Spleen (tissue), 11 donors: ENCODE data around the gene ARL13A. TPM values are rescaled to one million over a fixed set of nuclear protein-coding genes. Genes with fewer than 3 reads are reported as not detected.
"Not testable (repeated sequence)": the region's sequence is repeated elsewhere in the genome, so short reads cannot be mapped to it uniquely, and the experiment has no call there.

Experiments used
- DNase-seq: peaks from one replicate; pipeline ENCODE4 v3.0.0-alpha.2; 2020
- H3K27ac ChIP-seq, 8 donors: fragments of 200-600 bp; sonication (generic) in 7 of 8; 1 replicate in 4 of 8; 2 replicates in 4 of 8; pipeline versions ENCODE4 v1.5.0 to v1.8.0; 2016 to 2021; ENCODE audit warnings: inconsistent platforms in 4 of 8, mild to moderate bottlenecking in 4 of 8, moderate library complexity in 1 of 8
- H3K27me3 ChIP-seq, 7 donors: fragments of 200-600 bp; sonication (generic) in 6 of 7; replicated peaks in 1 of 7; 1 replicate in 4 of 7; 2 replicates in 3 of 7; pipeline versions ENCODE4 v1.5.0 to v1.8.0; 2016 to 2021; ENCODE audit warnings: inconsistent platforms in 3 of 7, mild to moderate bottlenecking in 1 of 7
- H3K36me3 ChIP-seq, 6 donors: fragments of 200-600 bp; sonication (generic) in 5 of 6; 1 replicate in 4 of 6; 2 replicates in 2 of 6; pipeline versions ENCODE4 v1.5.0 to v1.8.0; 2016 to 2021; ENCODE audit warnings: inconsistent platforms in 2 of 6
- H3K4me1 ChIP-seq, 6 donors: fragments of 200-600 bp; sonication (generic) in 5 of 6; 1 replicate in 3 of 6; 2 replicates in 3 of 6; pipeline versions ENCODE4 v1.5.0 to v1.8.0; 2016 to 2021; ENCODE audit warnings: inconsistent platforms in 3 of 6
- H3K4me3 ChIP-seq, 8 donors: fragments of 200-600 bp; sonication (generic) in 7 of 8; 1 replicate in 4 of 8; 2 replicates in 4 of 8; pipeline versions ENCODE4 v1.5.0 to v1.8.0; 2016 to 2021; ENCODE audit warnings: inconsistent platforms in 4 of 8, mild to moderate bottlenecking in 4 of 8, moderate library complexity in 2 of 8
- H3K9me3 ChIP-seq, 8 donors: fragments of 200-600 bp; sonication (generic) in 7 of 8; 1 replicate in 4 of 8; 2 replicates in 4 of 8; pipeline versions ENCODE4 v1.5.0 to v1.8.0; 2016 to 2021; ENCODE audit warnings: inconsistent platforms in 4 of 8
- POLR2A ChIP-seq, 3 donors: fragments of 450-650 bp; IDR thresholded peaks; one replicate each; pipeline ENCODE4 v1.5.1; 2017; ENCODE audit warnings: antibody characterized with exemption in 3 of 3, mild to moderate bottlenecking in 1 of 3
- POLR2AphosphoS5 ChIP-seq, 3 donors: sonication (generic); formaldehyde crosslinking; IDR thresholded peaks; one replicate each; pipeline ENCODE4 v1.5.1; 2017; ENCODE audit warnings: antibody characterized with exemption in 3 of 3
- WGBS, 5 donors: extraction: QIAGEN DNeasy Blood & Tissue Kit in 3 of 5; methylation state at CpG; one replicate each; pipeline versions ENCODE4 v1.1.5 to v1.1.7; 2013 to 2018; 5-methylcytosine and 5-hydroxymethylcytosine counted together
- intact Hi-C: fragments of 100-400 bp; cut with DNase I; formaldehyde crosslinking; loops from one replicate; pipeline ENCODE4 v1.15.0; 2023; ENCODE audit warnings: low total_unique reads
- polyA plus RNA-seq, 3 donors: library from polyadenylated mRNA; stranded (reverse); fragments of 200-250 nt; gene quantifications; one replicate each; pipeline ENCODE4 v1.2.1, GENCODE V29; 2013
- total RNA-seq, 7 donors: library from RNA; depleted of rRNA in 3 of 7; stranded (reverse); fragments of >200 nt in 3 of 7; fragmentation: NEBNext Ultra II Directional in 4 of 7; extraction: Animal tissue kit (Norgen Biotek cat#: 25700) in 4 of 7; gene quantifications; one replicate each; pipeline versions ENCODE4 v1.1.0 to v1.2.1, GENCODE V29; 2016 to 2021
- TF ChIP-seq, protein P1 (sequence below), 11 experiments: fragments of 200-600 bp in 7 of 11; fragments of 450-650 bp in 4 of 11; sonication (generic) in 4 of 11; IDR thresholded peaks in 8 of 11; conservative IDR thresholded peaks in 3 of 11; 1 replicate in 7 of 11; 2 replicates in 4 of 11; pipeline versions ENCODE4 v1.4.0 to v1.8.0; 2016 to 2021; ENCODE audit warnings: antibody characterized with exemption in 11 of 11, inconsistent platforms in 4 of 11, mild to moderate bottlenecking in 1 of 11
- donor health status: healthy with polysubstance abuse.
- donor health status: DM: no; HTN: no; CAD: no; lungs with moderate emphysema.
- donor health status: DM: no; HTN: no; CAD: no.
- donor health status: Bipolar disorder and iron deficiency.
- donor health status: healthy.
- donor health status: DM: no; HTN: no; CAD: no.
- donor health status: DM: yes; HTN: yes; CAD: no.

The ARL13A gene
- total and polyA plus RNA-seq, 10 donors, result 0.69 TPM; not detected in 9

DNA sequence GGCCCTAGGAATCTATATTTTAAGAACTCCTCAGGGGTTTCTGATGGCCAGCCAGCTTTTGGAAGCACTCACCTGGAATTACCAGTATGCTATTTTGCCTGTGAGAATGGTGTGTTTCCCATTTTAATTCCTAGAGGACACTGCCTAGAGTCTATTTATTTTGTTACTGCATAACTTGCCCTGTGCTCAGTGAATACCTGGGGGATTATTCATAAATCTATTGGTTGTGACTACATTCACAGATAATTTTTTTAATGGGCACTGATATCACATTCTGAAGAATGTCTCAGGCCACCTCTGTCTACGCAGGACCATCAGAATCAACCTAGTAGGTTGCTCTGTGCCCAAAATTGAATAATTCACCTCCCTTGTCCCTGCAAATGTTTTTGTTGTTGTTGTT, 6.7 kb downstream of the ARL13A start:
- no peak for DNase-seq
- Histone ChIP-seq H3K36me3 (no peaks in the 10 kb centered on the region), H3K27me3 (no peaks in the 10 kb centered on the region), H3K9me3 (peaks cover 0 to 9% (median 0%) of the 10 kb centered on the region in 8 donors), H3K4me3 (no peak overlapping the region), H3K27ac (no peak overlapping the region), H3K4me1 (no peaks in the 10 kb centered on the region)
- intact Hi-C loops, result no loop called here
- no peak for TF ChIP-seq POLR2AphosphoS5 (IDR thresholded peaks at IDR 0.05)
- no peak for TF ChIP-seq POLR2A (IDR thresholded peaks at IDR 0.05)
- TF ChIP-seq, protein P1, sequence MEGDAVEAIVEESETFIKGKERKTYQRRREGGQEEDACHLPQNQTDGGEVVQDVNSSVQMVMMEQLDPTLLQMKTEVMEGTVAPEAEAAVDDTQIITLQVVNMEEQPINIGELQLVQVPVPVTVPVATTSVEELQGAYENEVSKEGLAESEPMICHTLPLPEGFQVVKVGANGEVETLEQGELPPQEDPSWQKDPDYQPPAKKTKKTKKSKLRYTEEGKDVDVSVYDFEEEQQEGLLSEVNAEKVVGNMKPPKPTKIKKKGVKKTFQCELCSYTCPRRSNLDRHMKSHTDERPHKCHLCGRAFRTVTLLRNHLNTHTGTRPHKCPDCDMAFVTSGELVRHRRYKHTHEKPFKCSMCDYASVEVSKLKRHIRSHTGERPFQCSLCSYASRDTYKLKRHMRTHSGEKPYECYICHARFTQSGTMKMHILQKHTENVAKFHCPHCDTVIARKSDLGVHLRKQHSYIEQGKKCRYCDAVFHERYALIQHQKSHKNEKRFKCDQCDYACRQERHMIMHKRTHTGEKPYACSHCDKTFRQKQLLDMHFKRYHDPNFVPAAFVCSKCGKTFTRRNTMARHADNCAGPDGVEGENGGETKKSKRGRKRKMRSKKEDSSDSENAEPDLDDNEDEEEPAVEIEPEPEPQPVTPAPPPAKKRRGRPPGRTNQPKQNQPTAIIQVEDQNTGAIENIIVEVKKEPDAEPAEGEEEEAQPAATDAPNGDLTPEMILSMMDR (IDR thresholded peaks at IDR 0.05 in 8 of 11, conservative IDR thresholded peaks at IDR 0.05 in 3 of 11), result no peak
- 85 to 93% (median 92%) methylated on average over 1 of the region's 1 CpG for WGBS, 5 donors

DNA sequence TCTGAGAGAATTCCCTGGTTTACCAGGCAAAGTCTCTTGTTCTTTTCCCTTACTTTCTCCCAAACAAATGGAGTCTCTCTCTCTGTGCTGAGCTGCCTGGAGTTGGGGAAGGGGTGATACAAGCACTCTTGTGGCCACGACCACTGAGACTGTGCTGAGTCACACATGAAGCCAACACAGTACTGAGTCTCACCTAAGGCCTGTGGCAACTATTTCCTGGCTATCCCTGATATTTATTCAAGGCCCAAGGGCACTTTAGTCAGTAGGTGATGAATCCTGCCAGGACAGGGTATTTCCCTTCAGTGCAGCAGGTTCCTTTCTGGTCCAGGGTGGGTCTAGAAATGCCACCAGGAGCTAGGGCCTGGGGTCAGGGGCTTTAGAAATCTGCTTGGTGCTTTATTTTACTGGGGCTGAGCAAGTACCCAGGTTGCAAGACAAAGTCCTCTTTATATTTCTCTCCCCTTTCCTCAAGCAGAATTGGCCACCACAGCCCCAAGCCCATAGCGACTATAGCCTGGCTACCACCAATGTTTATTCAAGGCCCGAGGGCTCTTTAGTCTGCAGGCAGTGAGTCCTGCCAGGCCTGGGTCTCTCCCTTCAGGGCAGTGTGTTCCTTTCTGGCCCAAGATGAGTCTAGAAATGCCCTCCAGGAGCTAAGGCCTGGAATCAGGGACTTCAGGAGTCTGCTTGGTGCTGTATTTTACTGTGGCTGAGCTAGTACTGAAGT, 10.5 kb downstream of the ARL13A start:
- Histone ChIP-seq H3K27me3 (no peaks in the 10 kb centered on the region), H3K9me3 (peaks cover 0 to 4% (median 0%) of the 10 kb centered on the region in 8 donors), H3K4me1 (no peaks in the 10 kb centered on the region), H3K4me3 (no peak overlapping the region), H3K36me3 (no peaks in the 10 kb centered on the region), H3K27ac (no peak overlapping the region)
- DNase-seq, result no peak
- WGBS, 5 donors, result 68 to 100% (median 86%) methylated on average over 1 to 3 of the region's 3 CpGs
- TF ChIP-seq POLR2AphosphoS5 (IDR thresholded peaks at IDR 0.05), result no peak
- no peak for TF ChIP-seq POLR2A (IDR thresholded peaks at IDR 0.05)
- intact Hi-C loops, result no loop called here

DNA sequence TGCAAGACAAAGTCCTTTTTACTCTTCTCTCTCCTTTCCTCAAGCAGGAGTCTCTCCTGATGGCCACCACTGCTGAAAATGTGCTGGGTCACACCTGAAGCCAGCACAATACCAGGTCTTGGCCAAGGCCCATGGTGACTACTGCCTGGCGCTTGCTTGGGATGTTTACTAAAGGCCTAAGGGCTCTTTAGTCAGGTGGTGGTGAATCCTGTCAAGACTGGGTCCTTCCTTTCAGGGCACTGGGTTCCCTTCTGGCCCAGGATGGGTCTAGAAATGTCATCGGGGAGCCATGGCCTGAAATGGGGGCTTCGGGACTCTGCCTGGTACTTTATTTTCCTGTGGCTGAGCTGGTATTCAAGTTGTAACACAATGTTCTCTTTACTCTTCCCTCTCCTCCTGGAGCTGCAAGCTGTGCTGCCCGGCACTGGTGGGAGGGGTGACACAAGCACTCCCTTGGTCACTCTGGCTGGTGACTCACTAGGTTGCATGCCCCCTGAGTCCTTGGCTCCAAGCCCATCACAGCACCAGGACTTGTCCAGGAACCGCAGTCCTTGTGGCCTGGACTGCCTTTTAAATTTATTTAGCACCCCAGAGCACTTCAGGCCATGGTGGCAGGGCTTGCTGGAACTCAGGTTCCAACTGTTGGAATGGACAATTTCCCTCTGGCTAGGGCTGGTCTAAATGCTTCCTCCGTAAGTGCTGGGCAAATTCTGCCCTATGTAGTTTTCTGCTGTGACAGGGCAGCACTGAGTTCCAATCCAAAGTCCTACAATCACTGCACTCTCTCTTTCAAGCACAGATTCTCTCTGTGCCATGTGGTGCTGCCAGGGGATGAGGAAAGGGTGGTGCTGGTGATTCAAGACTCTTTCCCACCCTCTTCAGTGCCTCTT, 11.3 kb downstream of the ARL13A start:
- peaks cover 0 to 4% (median 0%) of the 10 kb centered on the region in 8 donors for H3K9me3 ChIP-seq
- intact Hi-C loops, result no loop called here
- DNase-seq, result no peak
- 78 to 97% (median 90%) methylated on average over 2 to 6 of the region's 6 CpGs for WGBS, 5 donors
- H3K36me3 ChIP-seq, result no peaks in the 10 kb centered on the region
- H3K27ac ChIP-seq, result no peak overlapping the region
- no peaks in the 10 kb centered on the region for H3K4me1 ChIP-seq
- no peaks in the 10 kb centered on the region for H3K27me3 ChIP-seq
- H3K4me3 ChIP-seq, result no peak overlapping the region
- TF ChIP-seq, protein P1 (IDR thresholded peaks at IDR 0.05 in 8 of 11, conservative IDR thresholded peaks at IDR 0.05 in 3 of 11), result no peak
- TF ChIP-seq POLR2AphosphoS5 (IDR thresholded peaks at IDR 0.05) (no peak), POLR2A (IDR thresholded peaks at IDR 0.05) (no peak)

DNA sequence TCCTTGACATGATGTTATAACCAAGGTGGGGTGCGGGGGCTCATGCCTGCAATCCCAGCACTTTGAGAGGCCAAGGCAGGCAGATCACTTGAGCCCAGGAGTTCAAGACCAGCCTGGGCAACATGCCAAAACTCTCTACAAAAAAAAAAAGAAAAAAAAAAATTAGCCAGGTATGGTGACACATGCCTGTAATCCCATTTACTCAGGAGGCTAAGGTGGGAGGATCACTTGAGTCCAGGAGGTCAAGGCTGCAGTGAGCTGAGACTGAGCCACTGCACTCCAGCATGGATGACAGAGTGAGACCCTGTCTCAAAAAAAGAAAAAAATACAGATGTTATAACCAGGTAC, 12.0 kb downstream of the ARL13A start:
- H3K27me3 ChIP-seq, H3K4me1 ChIP-seq, H3K27ac ChIP-seq, H3K36me3 ChIP-seq, H3K9me3 ChIP-seq, DNase-seq, H3K4me3 ChIP-seq, intact Hi-C loops: not testable (repeated sequence)
- 65 to 100% (median 96%) methylated on average over 1 of the region's 1 CpG for WGBS, 5 donors

DNA sequence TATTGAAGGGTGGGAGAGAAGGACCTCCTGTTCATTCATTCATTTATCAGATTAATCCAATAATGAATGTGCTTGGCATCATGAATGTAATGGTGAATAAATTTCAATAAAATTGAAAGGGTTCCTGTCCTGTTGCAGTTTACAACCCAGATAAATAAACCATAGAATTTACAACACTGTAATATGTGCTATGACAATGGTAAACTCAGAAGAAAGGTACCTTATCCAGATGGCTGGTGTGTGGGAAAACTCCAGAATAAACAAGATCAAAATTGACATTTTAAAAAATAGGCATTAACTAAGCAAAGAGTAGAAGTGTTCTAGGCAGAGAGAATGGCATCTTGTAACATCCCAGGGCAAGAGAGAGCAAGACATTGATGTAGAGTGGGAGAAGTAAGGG, 15.3 kb downstream of the ARL13A start:
- DNase-seq, result no peak
- no peaks in the 10 kb centered on the region for H3K4me1 ChIP-seq
- TF ChIP-seq POLR2A (IDR thresholded peaks at IDR 0.05) (no peak), POLR2AphosphoS5 (IDR thresholded peaks at IDR 0.05) (no peak)
- TF ChIP-seq, protein P1 (IDR thresholded peaks at IDR 0.05 in 8 of 11, conservative IDR thresholded peaks at IDR 0.05 in 3 of 11), result no peak

More for the DNA sequence above, 15.3 kb downstream of the ARL13A start:
- no peak overlapping the region for H3K27ac ChIP-seq
- H3K27me3 ChIP-seq, result no peaks in the 10 kb centered on the region
- no peaks in the 10 kb centered on the region for H3K9me3 ChIP-seq
- no peak overlapping the region for H3K4me3 ChIP-seq
- peaks cover 0 to 11% (median 0%) of the 10 kb centered on the region in 6 donors for H3K36me3 ChIP-seq
- intact Hi-C loops, result no loop called here
